SK-N-SH (cell line): ENCODE data around the gene CSRP2. TPM values are rescaled to one million over a fixed set of nuclear protein-coding genes. Genes with fewer than 3 reads are reported as not detected.

ENCODE experiments used
- CTCF ChIA-PET: fragments of 300-600, 350-600 bp; formaldehyde crosslinking; extraction: SDS; loops from one replicate; lab custom pipeline; 2021; lab: Yijun Ruan, JAX
- POLR2A ChIA-PET: fragments of 350-600 bp; sonication (Branson Sonifier 250); formaldehyde crosslinking; extraction: SDS; loops from one replicate; lab custom pipeline; 2020; ENCODE audit warnings: antibody characterized with exemption, inconsistent platforms; lab: Yijun Ruan, JAX
- DNase-seq: peaks from one replicate; pipeline ENCODE4 v3.0.0; 2012
- H2AFZ ChIP-seq: fragments of 200-600 bp; sonication (generic); 2 replicates; pipeline ENCODE4 v1.8.1; 2016; ENCODE audit warnings: antibody characterized with exemption, mild to moderate bottlenecking, low read depth
- H3F3A ChIP-seq: fragments of 200-600 bp; sonication (generic); replicated peaks from 2 replicates; pipeline ENCODE3; 2016; ENCODE audit warnings: antibody characterized with exemption, mild to moderate bottlenecking; ENCODE audit not compliant: insufficient read depth
- H3K27ac ChIP-seq, 2 experiments: fragments of 200-500 bp in 1 of 2; fragments of 200-600 bp in 1 of 2; sonication (Bioruptor generic) in 1 of 2; sonication (generic), shearing (Covaris generic) in 1 of 2; 2 replicates each; pipeline versions ENCODE4 v1.5.1 to v1.6.1; 2014 to 2016; ENCODE audit warnings: low read depth in 2 of 2, inconsistent platforms in 1 of 2, low read length in 1 of 2, mild to moderate bottlenecking in 1 of 2, mixed read lengths in 1 of 2
- H3K27me3 ChIP-seq: fragments of 200-600 bp; sonication (generic), shearing (Covaris generic); 2 replicates; pipeline ENCODE4 v1.6.1; 2016; ENCODE audit warnings: mixed run types; ENCODE audit not compliant: insufficient read depth
- H3K36me3 ChIP-seq, 2 experiments: fragments of 200-500 bp in 1 of 2; fragments of 200-600 bp in 1 of 2; sonication (Bioruptor generic) in 1 of 2; sonication (generic) in 1 of 2; replicated peaks in 1 of 2; 2 replicates each; pipeline versions ENCODE3 to v1.5.1; 2014 to 2016; ENCODE audit warnings: low read length in 1 of 2, mild to moderate bottlenecking in 1 of 2; ENCODE audit not compliant: insufficient read depth in 2 of 2, control insufficient read depth in 1 of 2
- H3K4me1 ChIP-seq, 2 experiments: fragments of 200-500 bp in 1 of 2; fragments of 200-600 bp in 1 of 2; sonication (Bioruptor generic) in 1 of 2; sonication (generic), shearing (Covaris generic) in 1 of 2; 2 replicates each; pipeline versions ENCODE4 v1.5.1 to v1.6.1; 2014 to 2016; ENCODE audit warnings: low read depth in 1 of 2, low read length in 1 of 2, mixed run types in 1 of 2; ENCODE audit not compliant: insufficient read depth in 2 of 2, control insufficient read depth in 1 of 2
- H3K4me2 ChIP-seq: fragments of 200-600 bp; sonication (generic), shearing (Covaris generic); 2 replicates; pipeline ENCODE4 v1.6.1; 2017; ENCODE audit warnings: mixed run types
- H3K4me3 ChIP-seq, 2 experiments: fragments of 200-500 bp in 1 of 2; fragments of 200-600 bp in 1 of 2; sonication (Bioruptor generic) in 1 of 2; sonication (generic), shearing (Covaris generic) in 1 of 2; 2 replicates each; pipeline versions ENCODE4 v1.5.1 to v1.8.1; 2014 to 2016; ENCODE audit warnings: low read depth in 2 of 2, inconsistent platforms in 1 of 2, low read length in 1 of 2, mild to moderate bottlenecking in 1 of 2, mixed read lengths in 1 of 2, moderate library complexity in 1 of 2
- H3K79me2 ChIP-seq: fragments of 200-600 bp; sonication (generic); 2 replicates; pipeline ENCODE4 v1.8.1; 2017; ENCODE audit warnings: mild to moderate bottlenecking; ENCODE audit not compliant: insufficient read depth
- H3K9ac ChIP-seq: fragments of 200-600 bp; sonication (generic); 2 replicates; pipeline ENCODE4 v1.6.1; 2017; ENCODE audit warnings: mixed run types
- H3K9me2 ChIP-seq: fragments of 200-600 bp; sonication (generic); 2 replicates; pipeline ENCODE4 v1.6.1; 2017; ENCODE audit warnings: mixed run types
- H3K9me3 ChIP-seq: fragments of 200-600 bp; sonication (generic); 2 replicates; pipeline ENCODE4 v1.6.1; 2017; ENCODE audit warnings: mixed run types, mild to moderate bottlenecking, moderate library complexity
- H4K20me1 ChIP-seq: fragments of 200-600 bp; sonication (generic); 2 replicates; pipeline ENCODE4 v1.6.1; 2017; ENCODE audit warnings: mild to moderate bottlenecking, mixed run types; ENCODE audit not compliant: insufficient read depth
- CHD2 ChIP-seq: fragments of 150-350 bp; IDR thresholded peaks from 2 replicates; pipeline ENCODE4 v1.6.1; 2018; ENCODE audit warnings: low read length; ENCODE audit not compliant: partially characterized antibody
- EP300 ChIP-seq, 2 experiments: IDR thresholded peaks; 2 replicates each; pipeline versions ENCODE4 v1.4.0 to v1.6.1; 2012; ENCODE audit warnings: borderline replicate concordance in 1 of 2, low read depth in 1 of 2, low read length in 1 of 2
- FOXJ3 ChIP-seq: sonication (generic); formaldehyde crosslinking; IDR thresholded peaks from 2 replicates; pipeline ENCODE4 v1.5.1; 2020; ENCODE audit warnings: mild to moderate bottlenecking, missing genetic modification reagents
- GABPA ChIP-seq: IDR thresholded peaks from 2 replicates; pipeline ENCODE4 v1.4.0; 2012; ENCODE audit warnings: low read depth, mild to moderate bottlenecking
- MEF2A ChIP-seq: IDR thresholded peaks from 2 replicates; pipeline ENCODE4 v1.4.0; 2012; ENCODE audit warnings: low read depth, borderline replicate concordance
- MXI1 ChIP-seq: IDR thresholded peaks from 2 replicates; pipeline ENCODE4 v1.6.1; 2012; ENCODE audit warnings: mild to moderate bottlenecking, low read depth, low read length, improper control_type of control experiment
- NRF1 ChIP-seq: IDR thresholded peaks from 2 replicates; pipeline ENCODE4 v1.6.1; 2012; ENCODE audit warnings: low read depth, mild to moderate bottlenecking, low read length
- PBX3 ChIP-seq: IDR thresholded peaks from 2 replicates; pipeline ENCODE4; 2012
- REST ChIP-seq: IDR thresholded peaks from 2 replicates; pipeline ENCODE4 v1.6.1; 2012; ENCODE audit warnings: mild to moderate bottlenecking, low read depth, low read length, moderate library complexity
- RFX5 ChIP-seq: IDR thresholded peaks from 2 replicates; pipeline ENCODE4 v1.6.1; 2012; ENCODE audit warnings: mild to moderate bottlenecking, improper control_type of control experiment, low read length
- RXRA ChIP-seq: IDR thresholded peaks from 2 replicates; pipeline ENCODE4 v1.4.0; 2012; ENCODE audit warnings: low read depth, mild to moderate bottlenecking, borderline replicate concordance
- SIN3A ChIP-seq: IDR thresholded peaks from 2 replicates; pipeline ENCODE4 v1.6.1; 2012; ENCODE audit warnings: low read depth, mild to moderate bottlenecking, low read length, moderate library complexity, borderline replicate concordance
- TAF1 ChIP-seq: IDR thresholded peaks from 2 replicates; pipeline ENCODE4 v1.6.1; 2012; ENCODE audit warnings: low read depth, mild to moderate bottlenecking, low read length, moderate library complexity, borderline replicate concordance
- WGBS: methylation state at CpG from one replicate; pipeline ENCODE4 v1.1.6; 2017; ENCODE audit warnings: low lambda C conversion rate; 5-methylcytosine and 5-hydroxymethylcytosine counted together
- polyA plus RNA-seq, 3 experiments: library from polyadenylated mRNA; depleted of rRNA; stranded (reverse); fragments of >200 nt; gene quantifications; 2 replicates each; pipeline ENCODE4 v1.2.3, GENCODE V29; 2012
- TF ChIP-seq, protein P1 (sequence below): fragments of 150-350 bp; IDR thresholded peaks from 2 replicates; pipeline ENCODE4 v1.6.1; 2016; ENCODE audit warnings: mild to moderate bottlenecking, low read depth, low read length

The CSRP2 gene
- polyA plus RNA-seq, 1 of the 3 experiments (the other 2 are of a cell fraction), result 87.6 TPM

DNA sequence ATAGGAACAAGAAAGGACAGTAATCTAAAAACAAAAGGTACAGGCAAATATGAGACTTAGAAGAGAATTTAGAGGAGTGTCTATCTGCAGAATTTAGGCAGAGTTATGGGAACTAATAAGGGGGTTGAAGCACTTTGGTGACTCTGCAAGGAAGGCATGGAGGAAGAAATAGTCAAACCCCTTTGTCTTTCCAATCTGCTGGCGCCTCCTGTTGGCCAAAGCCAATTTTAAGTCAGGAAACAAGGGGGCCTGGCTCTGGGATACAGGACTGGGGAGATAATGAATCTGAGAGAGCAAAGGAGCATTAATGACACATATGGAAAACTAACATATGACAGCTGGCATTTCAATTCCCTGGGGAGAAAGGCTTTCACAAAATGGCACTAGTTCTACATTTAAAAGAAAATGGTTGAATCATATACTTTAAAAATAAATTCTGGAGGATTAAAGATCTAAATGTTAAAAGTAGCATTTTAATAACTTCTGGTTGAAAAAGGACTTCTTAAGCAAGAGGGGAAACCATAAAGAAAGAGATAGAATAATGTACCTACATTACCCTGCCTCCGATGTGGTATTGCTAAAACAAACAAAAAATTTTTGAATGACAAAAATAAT is 48.5 kb upstream of the CSRP2 start (continued):
- no peak for TF ChIP-seq REST

DNA sequence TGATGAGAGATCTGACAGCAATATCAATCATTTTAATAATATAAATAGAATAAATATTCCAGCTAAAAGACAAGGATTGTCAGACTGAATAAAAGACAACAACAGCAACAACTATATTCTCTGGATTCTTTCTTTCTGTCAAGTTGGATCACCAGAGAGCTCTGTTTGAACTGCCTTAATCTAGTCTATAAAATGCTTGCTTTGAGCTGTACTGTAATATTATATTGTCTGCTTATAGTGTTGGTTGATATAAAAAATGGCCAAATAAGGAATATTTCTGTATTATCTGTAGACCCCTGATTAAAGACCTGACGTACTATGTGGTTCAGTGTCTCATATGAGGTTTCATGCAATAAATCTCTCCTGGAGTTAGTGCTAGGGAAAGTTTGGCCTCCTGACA is 46.3 kb upstream of the CSRP2 start:
- POLR2A ChIA-PET, result no interaction called here
- H3K9ac ChIP-seq, result no peak overlapping the region
- TF ChIP-seq RXRA (no peak), PBX3 (no peak), GABPA (no peak), CHD2 (no peak), FOXJ3 (CRISPR knock-in tag) (no peak), EP300 (IDR thresholded peaks at IDR 0.05; ENCODE audit: borderline replicate concordance in 1 of 2, low read depth in 1 of 2, low read length in 1 of 2) (no peak), SIN3A (no peak), TAF1 (no peak), RFX5 (no peak), NRF1 (no peak), MXI1 (no peak), MEF2A (no peak)
- TF ChIP-seq, protein P1, sequence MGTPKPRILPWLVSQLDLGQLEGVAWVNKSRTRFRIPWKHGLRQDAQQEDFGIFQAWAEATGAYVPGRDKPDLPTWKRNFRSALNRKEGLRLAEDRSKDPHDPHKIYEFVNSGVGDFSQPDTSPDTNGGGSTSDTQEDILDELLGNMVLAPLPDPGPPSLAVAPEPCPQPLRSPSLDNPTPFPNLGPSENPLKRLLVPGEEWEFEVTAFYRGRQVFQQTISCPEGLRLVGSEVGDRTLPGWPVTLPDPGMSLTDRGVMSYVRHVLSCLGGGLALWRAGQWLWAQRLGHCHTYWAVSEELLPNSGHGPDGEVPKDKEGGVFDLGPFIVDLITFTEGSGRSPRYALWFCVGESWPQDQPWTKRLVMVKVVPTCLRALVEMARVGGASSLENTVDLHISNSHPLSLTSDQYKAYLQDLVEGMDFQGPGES, result no peak
- no peaks in the 10 kb centered on the region for H3F3A ChIP-seq
- H3K9me2 ChIP-seq, result no peaks in the 10 kb centered on the region
- no peaks in the 10 kb centered on the region for H3K4me1 ChIP-seq
- H3K36me3 ChIP-seq, result no peaks in the 10 kb centered on the region
- no peaks in the 10 kb centered on the region for H4K20me1 ChIP-seq
- H3K27ac ChIP-seq, result no peak overlapping the region
- H3K9me3 ChIP-seq, result no peaks in the 10 kb centered on the region
- H3K4me2 ChIP-seq, result no peak overlapping the region
- CTCF ChIA-PET, result interaction anchor here (1.0 to 1.3 kb wide), 3 partner anchors 9 to 36 kb away, joined by 3 read pairs; no protein-coding TSS in a partner anchor
- 89% methylated on average over 1 of the region's 1 CpG for WGBS
- H3K27me3 ChIP-seq, result no peaks in the 10 kb centered on the region
- no peak for DNase-seq
- no peak overlapping the region for H3K4me3 ChIP-seq
- no peak overlapping the region for H2AFZ ChIP-seq
- no peaks in the 10 kb centered on the region for H3K79me2 ChIP-seq
